Hematopoietic multipotent progenitor cell treated with erythropoietin and hydrocortisone succinate and interleukin-3 and kit ligand, for 8 days (in vitro differentiated cells): ENCODE measurements around the gene APRT.

Experiments used
- DNase-seq: peaks from one replicate; pipeline ENCODE4 v3.0.0-alpha.2; 2015

Gene APRT

GRCh38 chr16:88770461-88771293, 41.1 kb downstream of the APRT start:
- peak; percentile 88 for DNase-seq

GRCh38 chr16:88769617-88770460, 41.9 kb downstream of the APRT start:
- DNase-seq: peak; percentile 71

GRCh38 chr16:88768071-88768783, 43.5 kb downstream of the APRT start:
- DNase-seq: no peak

- DNase-seq: peak; percentile 30
Observed at GRCh38 chr16:88767546-88768070, 44.1 kb downstream of the APRT start.

DNA sequence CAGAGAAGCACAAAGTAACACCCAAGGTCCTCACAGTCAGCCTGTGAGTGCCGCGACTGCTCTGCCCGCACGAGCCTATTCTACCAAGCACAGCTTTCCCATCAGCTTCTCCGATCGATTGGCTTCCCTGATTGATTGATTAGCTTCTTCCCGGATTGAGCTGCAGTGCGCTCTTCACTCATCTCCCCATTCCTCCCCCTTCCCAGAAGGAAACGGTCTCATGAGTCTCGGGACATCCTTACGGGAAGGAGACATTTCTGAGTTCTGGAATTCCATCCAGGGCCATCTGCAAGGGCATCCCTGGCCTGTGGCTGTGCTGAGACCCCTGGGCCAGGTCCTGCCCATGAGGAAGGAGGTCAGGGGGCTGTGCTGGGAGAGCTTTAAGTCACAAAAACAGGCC, 44.8 kb downstream of the APRT start:
- DNase-seq: no peak

DNA sequence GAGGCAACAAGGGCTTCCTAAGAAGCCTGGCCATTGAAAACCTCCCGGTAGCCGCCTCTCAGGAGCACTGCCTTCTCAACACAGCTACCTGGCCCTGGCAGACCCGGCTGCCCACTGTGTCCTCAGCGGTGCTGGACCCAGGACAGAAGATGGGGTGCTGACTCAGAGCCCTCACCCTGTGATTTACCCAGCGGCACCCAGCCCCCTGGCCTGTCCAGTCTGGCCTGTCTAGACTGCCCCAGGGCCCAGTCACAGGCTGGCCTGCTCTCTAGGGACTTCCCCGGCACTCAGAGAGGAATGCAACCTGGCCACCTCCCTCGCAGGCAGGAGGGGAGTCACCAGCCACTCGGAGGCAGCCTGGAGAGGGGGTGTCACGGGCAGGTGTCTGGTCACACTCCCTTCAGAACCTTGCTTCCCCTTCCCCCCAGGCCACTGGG, 46.8 kb downstream of the APRT start:
- DNase-seq: no peak

- no peak for DNase-seq
Observed at GRCh38 chr16:88764080-88764479, 47.6 kb downstream of the APRT start.

DNA sequence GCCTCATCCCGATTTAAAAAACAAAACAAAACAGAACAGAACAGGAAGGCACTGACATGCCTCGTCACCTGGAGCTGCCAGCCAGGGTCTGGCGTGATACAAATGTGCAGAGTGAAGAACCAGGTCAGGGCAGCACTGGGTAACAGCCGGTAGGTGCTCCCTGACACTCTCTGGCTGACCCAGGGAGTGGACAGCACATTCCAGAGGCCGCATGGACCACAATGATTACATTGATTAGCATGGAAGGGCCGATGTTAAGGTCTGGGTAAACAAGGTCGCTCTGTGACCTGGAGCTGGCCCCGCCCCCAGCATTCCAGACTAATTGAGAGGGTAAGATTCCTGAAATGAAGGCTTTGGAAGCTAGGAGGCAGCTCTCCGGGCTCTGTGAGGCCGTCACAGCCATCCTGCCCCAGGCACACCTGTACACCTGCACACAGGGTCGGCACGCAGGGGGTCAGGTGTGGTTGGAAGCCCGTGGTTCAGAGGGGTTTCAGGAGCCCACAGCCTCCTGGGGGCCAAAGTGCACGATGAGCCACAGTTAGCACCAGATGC, 48.1 kb downstream of the APRT start:
- DNase-seq: no peak

- no peak for DNase-seq
Observed at GRCh38 chr16:88762941-88763340, 48.8 kb downstream of the APRT start.

GRCh38 chr16:88762258-88762870, 49.4 kb downstream of the APRT start:
- no peak for DNase-seq

DNA sequence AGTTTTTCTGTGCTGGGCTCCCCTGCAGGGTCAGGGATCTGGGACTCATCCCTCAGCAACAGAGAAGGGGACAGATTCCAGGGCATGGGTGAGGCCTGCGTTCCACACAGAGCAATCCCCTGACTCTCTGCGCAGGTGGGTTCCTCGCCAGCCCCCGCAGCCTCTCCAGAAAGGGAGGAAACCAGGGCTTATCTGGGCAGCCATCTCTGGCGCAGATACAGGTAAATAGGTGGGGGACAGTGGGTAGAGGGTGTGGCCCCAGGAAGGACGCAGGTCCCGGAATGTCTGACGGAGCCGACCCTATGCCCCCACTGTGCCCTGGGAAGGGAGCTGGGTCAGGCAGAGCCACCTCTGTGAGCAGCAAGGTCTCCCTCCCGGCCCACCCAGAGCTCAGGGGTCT, 49.9 kb downstream of the APRT start:
- no peak for DNase-seq

DNA sequence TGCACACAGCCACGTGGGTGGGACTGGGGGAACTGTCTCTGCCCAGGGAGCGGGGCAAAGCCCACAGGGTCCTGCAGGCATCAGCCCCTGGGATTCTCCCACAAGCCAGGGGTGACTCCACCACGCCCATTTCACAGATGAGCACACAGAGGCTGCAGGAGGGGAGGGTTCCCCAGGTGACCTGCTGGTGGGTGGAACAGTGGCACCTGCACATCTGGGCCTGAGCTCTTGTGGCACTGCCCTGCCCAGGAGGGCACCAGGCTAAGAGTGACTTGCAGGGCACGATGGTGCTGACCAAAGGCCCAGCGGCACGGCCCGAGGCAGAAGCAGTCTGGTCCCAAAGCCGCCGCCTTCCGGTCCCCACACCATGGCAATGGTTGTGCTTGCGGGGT, 50.6 kb downstream of the APRT start:
- no peak for DNase-seq

DNA sequence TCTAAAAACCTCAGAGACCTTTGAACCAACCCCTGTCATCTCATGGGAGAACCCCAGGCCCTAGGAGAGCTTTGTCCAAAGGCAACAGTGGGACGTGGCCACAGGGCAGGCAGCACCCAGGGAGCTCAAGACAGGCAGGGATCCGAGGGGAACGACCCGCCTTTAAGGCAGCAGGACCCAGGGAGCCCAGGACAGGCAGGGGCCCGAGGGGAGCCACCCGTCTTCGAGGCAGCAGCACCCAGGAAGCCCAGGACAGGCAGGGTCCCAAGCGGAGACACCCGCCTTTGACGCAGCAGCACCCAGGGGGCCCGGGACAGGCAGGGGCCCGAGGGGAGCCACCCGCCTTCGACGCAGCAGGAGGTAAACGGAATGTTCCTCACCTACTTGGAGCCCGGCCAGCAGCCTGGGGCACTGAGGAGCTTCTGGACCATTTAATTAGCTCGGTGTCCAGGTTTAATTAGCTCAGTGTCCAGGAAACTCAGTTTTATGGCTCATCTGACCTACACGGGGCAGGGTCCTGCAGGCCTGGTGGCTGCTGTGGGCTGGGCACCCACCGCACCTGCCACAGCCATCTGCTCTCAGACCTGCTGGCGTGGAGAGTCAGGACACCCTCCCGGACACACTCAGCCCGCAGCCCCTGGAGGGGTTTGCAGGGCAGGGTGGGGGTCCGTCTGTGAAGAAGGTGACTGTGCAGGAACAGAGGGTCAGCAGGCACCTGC, 51.1 kb downstream of the APRT start:
- DNase-seq: no peak

DNA sequence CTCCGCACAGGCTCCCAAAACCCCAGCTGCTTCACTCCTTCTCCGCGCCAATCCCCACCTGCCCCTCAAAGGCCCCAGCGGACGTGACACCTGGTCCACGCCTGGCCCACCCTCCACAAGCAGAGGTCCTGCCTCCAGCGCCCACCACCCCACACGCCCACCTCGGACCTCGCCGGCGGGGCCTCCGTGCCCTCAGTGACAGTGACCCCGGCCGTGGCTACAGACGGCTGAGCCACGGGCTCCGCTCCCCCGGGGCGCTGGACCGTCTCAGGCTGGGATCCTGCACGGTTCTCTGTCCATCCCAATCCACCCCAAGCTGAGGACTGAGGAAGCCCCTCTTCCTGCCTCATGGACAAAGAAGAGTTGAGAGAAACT, 51.8 kb downstream of the APRT start:
- DNase-seq: no peak
